Muscle of leg (tissue), 11 donors: ENCODE data around the gene OSBP2. TPM values are rescaled to one million over a fixed set of nuclear protein-coding genes. Genes with fewer than 3 reads are reported as not detected.

Experiments
- DNase-seq: peaks from one replicate; pipeline ENCODE4 v3.0.0; 2013
- H3K27ac ChIP-seq: one replicate; pipeline ENCODE4 v1.5.1; 2013; ENCODE audit warnings: mild to moderate bottlenecking, low read length, control low read depth
- H3K27me3 ChIP-seq: one replicate; pipeline ENCODE4 v1.6.1; 2013; ENCODE audit warnings: low read length; ENCODE audit not compliant: control insufficient read depth, insufficient read depth
- H3K36me3 ChIP-seq: one replicate; pipeline ENCODE4 v1.6.1; 2013; ENCODE audit warnings: low read length; ENCODE audit not compliant: control insufficient read depth, insufficient read depth
- H3K4me1 ChIP-seq: one replicate; pipeline ENCODE4 v1.6.1; 2013; ENCODE audit warnings: low read length; ENCODE audit not compliant: control insufficient read depth, insufficient read depth
- H3K4me3 ChIP-seq: one replicate; pipeline ENCODE4 v1.5.1; 2013; ENCODE audit warnings: low read length, control low read depth
- H3K9me3 ChIP-seq: replicated peaks from 2 replicates; pipeline ENCODE4 v1.6.1; 2013; ENCODE audit warnings: low read depth, low read length; ENCODE audit not compliant: control insufficient read depth
- WGBS: methylation state at CpG from one replicate; pipeline ENCODE4 v1.1.5; 2013; ENCODE audit warnings: missing lambda C conversion rate; ENCODE audit not compliant: insufficient coverage; 5-methylcytosine and 5-hydroxymethylcytosine counted together
- polyA plus RNA-seq, 8 donors: library from polyadenylated mRNA; unstranded; fragments of 120-200 nt; gene quantifications; one replicate each; pipeline versions ENCODE4 v1.2.1 to v1.2.3, GENCODE V29; 2013; ENCODE audit warnings: inconsistent platforms in 1 of 8, low replicate concordance in 1 of 8; ENCODE audit not compliant: insufficient read length in 8 of 8, insufficient read depth in 1 of 8
- total RNA-seq: library from RNA; stranded (reverse); fragments of 120-200 nt; gene quantifications from one replicate; pipeline ENCODE4 v1.2.4, GENCODE V29; 2013

The OSBP2 gene
- total and polyA plus RNA-seq, 9 donors = 2.7 to 7.5 (median 4.5) TPM

GRCh38 chr22:30891781-30892180, 197.1 kb downstream of the OSBP2 start:
- WGBS = 50% methylated on average over 5 of the region's 6 CpGs
- H3K36me3 ChIP-seq = no peaks in the 10 kb centered on the region
- H3K27me3 ChIP-seq = no peaks in the 10 kb centered on the region
- H3K9me3 ChIP-seq = no peaks in the 10 kb centered on the region
- DNase-seq = no peak
- H3K4me3 ChIP-seq = no peak overlapping the region
- no peak overlapping the region for H3K27ac ChIP-seq
- H3K4me1 ChIP-seq = no peaks in the 10 kb centered on the region

- Histone ChIP-seq H3K27me3 (no peaks in the 10 kb centered on the region), H3K27ac (no peak overlapping the region), H3K36me3 (no peaks in the 10 kb centered on the region), H3K4me1 (no peaks in the 10 kb centered on the region), H3K4me3 (no peak overlapping the region), H3K9me3 (no peaks in the 10 kb centered on the region)
- DNase-seq = no peak
- 82% methylated on average over 8 of the region's 8 CpGs for WGBS
Measured at GRCh38 chr22:30892286-30892685, 197.6 kb downstream of the OSBP2 start.

- no peak for DNase-seq
- Histone ChIP-seq H3K9me3 (no peaks in the 10 kb centered on the region), H3K27me3 (no peaks in the 10 kb centered on the region), H3K4me3 (no peak overlapping the region), H3K27ac (no peak overlapping the region), H3K36me3 (no peaks in the 10 kb centered on the region), H3K4me1 (no peaks in the 10 kb centered on the region)
- WGBS = 83% methylated on average over 3 of the region's 5 CpGs
Measured at GRCh38 chr22:30892731-30893221, 198.1 kb downstream of the OSBP2 start.

GRCh38 chr22:30893434-30894370, 199.0 kb downstream of the OSBP2 start:
- Histone ChIP-seq H3K36me3 (no peaks in the 10 kb centered on the region), H3K4me3 (no peak overlapping the region), H3K9me3 (no peaks in the 10 kb centered on the region), H3K27ac (no peak overlapping the region), H3K4me1 (no peaks in the 10 kb centered on the region), H3K27me3 (no peaks in the 10 kb centered on the region)
- 83% methylated on average over 17 of the region's 23 CpGs for WGBS
- no peak for DNase-seq

GRCh38 chr22:30894371-30894740, 199.7 kb downstream of the OSBP2 start:
- no peak overlapping the region for H3K4me3 ChIP-seq
- H3K27me3 ChIP-seq = no peaks in the 10 kb centered on the region
- DNase-seq = no peak
- H3K4me1 ChIP-seq = no peaks in the 10 kb centered on the region
- WGBS = 69% methylated on average over 2 of the region's 3 CpGs
- H3K36me3 ChIP-seq = no peaks in the 10 kb centered on the region
- no peak overlapping the region for H3K27ac ChIP-seq
- H3K9me3 ChIP-seq = peaks cover 3% of the 10 kb centered on the region

GRCh38 chr22:30902496-30903357, 208.1 kb downstream of the OSBP2 start:
- Histone ChIP-seq H3K4me3 (no peak overlapping the region), H3K4me1 (peaks cover 3% of the 10 kb centered on the region), H3K36me3 (no peaks in the 10 kb centered on the region), H3K27me3 (no peaks in the 10 kb centered on the region), H3K27ac (no peak overlapping the region), H3K9me3 (peaks cover 5% of the 10 kb centered on the region)
- DNase-seq = no peak
- WGBS = 85% methylated on average over 11 of the region's 16 CpGs

- no peak for DNase-seq
- no peaks in the 10 kb centered on the region for H3K27me3 ChIP-seq
Measured at GRCh38 chr22:30903876-30904460, 209.3 kb downstream of the OSBP2 start.

GRCh38 chr22:30905696-30906341, 211.1 kb downstream of the OSBP2 start:
- H3K4me3 ChIP-seq = no peak overlapping the region
- H3K4me1 ChIP-seq = peaks cover 3% of the 10 kb centered on the region
- WGBS = 91% methylated on average over 37 of the region's 49 CpGs
- H3K36me3 ChIP-seq = no peaks in the 10 kb centered on the region
- no peaks in the 10 kb centered on the region for H3K9me3 ChIP-seq
- no peak for DNase-seq
- no peak overlapping the region for H3K27ac ChIP-seq
- H3K27me3 ChIP-seq = no peaks in the 10 kb centered on the region

More at GRCh38 chr22:30903876-30904460, 209.3 kb downstream of the OSBP2 start:
- no CpG with 5 or more reads among the region's 6 CpGs for WGBS
- Histone ChIP-seq H3K27ac (no peak overlapping the region), H3K36me3 (no peaks in the 10 kb centered on the region), H3K4me1 (peaks cover 3% of the 10 kb centered on the region), H3K9me3 (peaks cover 5% of the 10 kb centered on the region), H3K4me3 (no peak overlapping the region)

- Histone ChIP-seq H3K4me1 (peaks cover 3% of the 10 kb centered on the region), H3K4me3 (no peak overlapping the region), H3K9me3 (no peaks in the 10 kb centered on the region), H3K27ac (no peak overlapping the region), H3K36me3 (no peaks in the 10 kb centered on the region), H3K27me3 (no peaks in the 10 kb centered on the region)
- DNase-seq = no peak
- whole genome bisulfite sequencing = 90% methylated on average over 2 of the region's 9 CpGs
Measured at GRCh38 chr22:30906411-30906810, 211.7 kb downstream of the OSBP2 start.
